GM12878 (cell line): Measurements from ENCODE around the gene DLG2. TPM values are rescaled to one million over a fixed set of nuclear protein-coding genes. Genes with fewer than 3 reads are reported as not detected.

Experiments
- ATAC-seq: fragments of 200-7000 bp; cut with Tn5 transposase; 3 replicates; pipeline ENCODE4 v1.9.1; 2020; ENCODE audit warnings: mild to moderate bottlenecking, moderate library complexity
- BruUV-seq: library from RNA; stranded (reverse); fragments of 400-500 nt; replicated peaks from 2 replicates; lab custom pipeline; 2021; lab: Mats Ljungman, UMichigan
- CTCF ChIA-PET: fragments of 300-600 bp; sonication (Branson Sonifier 250); formaldehyde crosslinking; extraction: SDS; loops from one replicate; lab custom pipeline; 2021; ENCODE audit warnings: inconsistent platforms; lab: Yijun Ruan, JAX
- POLR2A ChIA-PET: fragments of 350-600 bp; formaldehyde crosslinking; extraction: SDS; loops from one replicate; lab custom pipeline; 2021; ENCODE audit warnings: inconsistent platforms; lab: Charles Lee
- RAD21 ChIA-PET: fragments of 300-600 bp; sonication (Branson Sonifier 250); formaldehyde crosslinking; loops from one replicate; lab custom pipeline; 2023; ENCODE audit warnings: antibody characterized with exemption; ENCODE audit not compliant: unreplicated experiment; lab: Charles Lee
- SMC1A ChIA-PET: fragments of 300-600 bp; sonication (Branson Sonifier 250); formaldehyde crosslinking; loops from one replicate; lab custom pipeline; 2023; ENCODE audit not compliant: unreplicated experiment, uncharacterized antibody; lab: Charles Lee
- DNase-seq: peaks from one replicate; pipeline ENCODE4 v3.0.0-alpha.2; 2011; ENCODE audit warnings: low read depth, low spot score
- FAIRE-seq: peaks from 3 replicates; lab custom pipeline; 2011; peaks lifted over from hg19 to GRCh38; lab: Jason Lieb, UNC
- H2AFZ ChIP-seq: 2 replicates; pipeline ENCODE4 v1.6.0; 2011; ENCODE audit warnings: low read depth, low read length, control low read depth; ENCODE audit not compliant: control insufficient read depth
- H3K27ac ChIP-seq: 2 replicates; pipeline ENCODE4 v1.5.1; 2011; ENCODE audit warnings: control low read depth; ENCODE audit not compliant: control insufficient read depth, insufficient read depth
- H3K27me3 ChIP-seq, 2 experiments: replicated peaks in 1 of 2; 2 replicates each; pipeline versions ENCODE4 v1.6.0 to v1.6.1; 2011; ENCODE audit warnings: low read length in 1 of 2; ENCODE audit not compliant: control insufficient read depth in 2 of 2, insufficient read depth in 2 of 2
- H3K36me3 ChIP-seq, 2 experiments: 2 replicates each; pipeline ENCODE4 v1.5.1; 2011; ENCODE audit warnings: low read length in 1 of 2; ENCODE audit not compliant: control insufficient read depth in 2 of 2, insufficient read depth in 2 of 2
- H3K4me1 ChIP-seq: 2 replicates; pipeline ENCODE4 v1.6.1; 2011; ENCODE audit warnings: mild to moderate bottlenecking, low read length, moderate library complexity, mixed read lengths; ENCODE audit not compliant: control insufficient read depth, insufficient read depth
- H3K4me2 ChIP-seq: 2 replicates; pipeline ENCODE4 v1.6.0; 2011; ENCODE audit warnings: control low read depth; ENCODE audit not compliant: control insufficient read depth, insufficient read depth
- H3K4me3 ChIP-seq: fragments of 200-600 bp; sonication (generic); 2 replicates; pipeline ENCODE4 v1.5.1; 2016
- H3K79me2 ChIP-seq: 2 replicates; pipeline ENCODE4 v1.6.0; 2011; ENCODE audit warnings: low read length; ENCODE audit not compliant: control insufficient read depth, insufficient read depth
- H3K9ac ChIP-seq: 2 replicates; pipeline ENCODE4 v1.8.0; 2011; ENCODE audit warnings: low read length, control low read depth, mixed read lengths; ENCODE audit not compliant: control insufficient read depth, insufficient read depth
- H3K9me3 ChIP-seq: replicated peaks from 3 replicates; pipeline ENCODE4 v1.5.1; 2011; ENCODE audit warnings: mild to moderate bottlenecking, low read length; ENCODE audit not compliant: control insufficient read depth, insufficient read depth
- H4K20me1 ChIP-seq: 2 replicates; pipeline ENCODE4 v1.6.0; 2011; ENCODE audit not compliant: control insufficient read depth, insufficient read depth
- ESRRA ChIP-seq: IDR thresholded peaks from 2 replicates; pipeline ENCODE4 v1.6.1; 2012; ENCODE audit warnings: mild to moderate bottlenecking, low read length, improper control_type of control experiment
- NR2C2 ChIP-seq: IDR thresholded peaks from 2 replicates; pipeline ENCODE4 v1.6.1; 2011; ENCODE audit warnings: borderline replicate concordance, low read depth; ENCODE audit not compliant: control insufficient read depth, insufficient read length
- NR2F1 ChIP-seq: fragments of 450-650 bp; conservative IDR thresholded peaks from 2 replicates; pipeline ENCODE4 v1.6.1; 2017; ENCODE audit warnings: mild to moderate bottlenecking
- PAX5 ChIP-seq: IDR thresholded peaks from 2 replicates; pipeline ENCODE4 v1.6.1; 2011; ENCODE audit warnings: low read depth, low read length, borderline replicate concordance
- RB1 ChIP-seq: fragments of 450-650 bp; formaldehyde crosslinking; IDR thresholded peaks from 2 replicates; pipeline ENCODE4 v1.6.1; 2017; ENCODE audit warnings: mild to moderate bottlenecking, borderline replicate concordance
- SREBF1 ChIP-seq: IDR thresholded peaks from 2 replicates; pipeline ENCODE4 v1.6.1; 2012; ENCODE audit warnings: mild to moderate bottlenecking, low read length
- WRNIP1 ChIP-seq: IDR thresholded peaks from 2 replicates; pipeline ENCODE4 v1.6.1; 2011; ENCODE audit warnings: low read depth, low read length, improper control_type of control experiment, borderline replicate concordance
- in situ Hi-C: fragments of 300-500 bp; cut with MboI; formaldehyde crosslinking; loops from 9 replicates; pipeline ENCODE4 v1.14.3; 2018; ENCODE audit warnings: mixed read lengths
- intact Hi-C: fragments of 100-400 bp; cut with micrococcal nuclease; formaldehyde crosslinking; loops from one replicate; pipeline ENCODE4 v1.14.2; 2022; ENCODE audit not compliant: unreplicated experiment
- polyA plus RNA-seq, 11 experiments: library from polyadenylated mRNA; depleted of rRNA in 4 of 11; unstranded in 6 of 11; stranded (reverse) in 5 of 11; fragments of >200 nt; fragmentation: Nextera tagmentation in 4 of 11; fragmentation: Illumina TruSeq in 1 of 11; extraction: Ambion mirVana in 4 of 11; extraction: Trizol in 1 of 11; gene quantifications; 1 replicate in 1 of 11; 2 replicates in 10 of 11; pipeline versions ENCODE4 v1.2.1 to v1.2.3, GENCODE V29; 2011 to 2016; ENCODE audit warnings: inconsistent platforms in 2 of 11, missing spikeins in 2 of 11, low read depth in 1 of 11
- total RNA-seq, 4 experiments: library from RNA; depleted of rRNA in 3 of 4; stranded (reverse); fragments of >200 nt in 3 of 4; fragmentation: Illumina TruSeq in 1 of 4; extraction: Trizol in 1 of 4; gene quantifications; 2 replicates each; pipeline versions ENCODE4 v1.2.1 to v1.2.3, GENCODE V29; 2013 to 2021
- TF ChIP-seq, protein P1 (sequence below): fragments of 450-650 bp; IDR thresholded peaks from 2 replicates; pipeline ENCODE4 v1.6.1; 2016; ENCODE audit warnings: mild to moderate bottlenecking, moderate library complexity, borderline replicate concordance

The DLG2 gene
- total and polyA plus RNA-seq, 10 of the 15 experiments (the other 5 are each of a cell fraction or from before 2014, with no cell fraction given) = 0.09 to 0.98 (median 0.35) TPM

DNA sequence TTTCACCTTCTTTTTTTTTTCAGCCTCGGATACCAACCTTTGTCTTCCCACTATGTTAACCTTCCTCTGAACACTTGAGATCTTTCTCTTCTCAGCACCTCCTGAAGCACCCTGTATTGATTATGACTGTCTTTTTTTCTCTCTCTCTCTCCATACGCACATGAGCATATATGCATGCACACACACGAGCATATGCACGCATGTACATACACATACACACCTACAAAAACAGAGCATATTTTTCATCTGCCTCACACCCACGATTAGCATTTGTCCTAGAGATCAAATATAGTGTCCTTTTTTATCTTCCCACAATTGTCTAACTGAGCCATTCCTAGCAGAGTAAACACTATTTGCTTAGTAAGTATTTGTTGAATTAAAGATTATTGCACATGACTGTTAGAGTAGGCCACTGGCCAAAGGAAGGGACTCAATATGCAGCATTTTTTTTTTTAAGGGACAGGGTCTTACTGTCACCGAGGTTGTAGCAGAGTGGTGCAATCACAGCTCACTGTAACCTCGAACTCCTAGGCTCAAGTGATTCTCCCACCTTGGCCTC is 1718.8 kb downstream of the DLG2 start (continued):
- TF ChIP-seq NR2C2 (no peak), RB1 (no peak), PAX5 (no peak), NR2F1 (no peak), SREBF1 (no peak), WRNIP1 (no peak)

GRCh38 chr11:83895516-83895915 is 1731.6 kb downstream of the DLG2 start:
- Histone ChIP-seq H3K4me2 (no peak overlapping the region), H3K9me3 (no peaks in the 10 kb centered on the region), H3K79me2 (no peaks in the 10 kb centered on the region), H3K4me1 (no peaks in the 10 kb centered on the region), H3K27ac (no peak overlapping the region), H3K9ac (no peak overlapping the region), H3K36me3 (no peaks in the 10 kb centered on the region), H3K27me3 (no peaks in the 10 kb centered on the region; a peak in 1 of 4 replicates), H4K20me1 (no peaks in the 10 kb centered on the region), H2AFZ (no peak overlapping the region), H3K4me3 (no peak overlapping the region)
- ChIA-PET SMC1A (no interaction called here), POLR2A (no interaction called here), CTCF (no interaction called here), RAD21 (no interaction called here)
- no TSS peak for BruUV-seq
- ATAC-seq = no peak
- DNase-seq = no peak
- TF ChIP-seq, protein P1, sequence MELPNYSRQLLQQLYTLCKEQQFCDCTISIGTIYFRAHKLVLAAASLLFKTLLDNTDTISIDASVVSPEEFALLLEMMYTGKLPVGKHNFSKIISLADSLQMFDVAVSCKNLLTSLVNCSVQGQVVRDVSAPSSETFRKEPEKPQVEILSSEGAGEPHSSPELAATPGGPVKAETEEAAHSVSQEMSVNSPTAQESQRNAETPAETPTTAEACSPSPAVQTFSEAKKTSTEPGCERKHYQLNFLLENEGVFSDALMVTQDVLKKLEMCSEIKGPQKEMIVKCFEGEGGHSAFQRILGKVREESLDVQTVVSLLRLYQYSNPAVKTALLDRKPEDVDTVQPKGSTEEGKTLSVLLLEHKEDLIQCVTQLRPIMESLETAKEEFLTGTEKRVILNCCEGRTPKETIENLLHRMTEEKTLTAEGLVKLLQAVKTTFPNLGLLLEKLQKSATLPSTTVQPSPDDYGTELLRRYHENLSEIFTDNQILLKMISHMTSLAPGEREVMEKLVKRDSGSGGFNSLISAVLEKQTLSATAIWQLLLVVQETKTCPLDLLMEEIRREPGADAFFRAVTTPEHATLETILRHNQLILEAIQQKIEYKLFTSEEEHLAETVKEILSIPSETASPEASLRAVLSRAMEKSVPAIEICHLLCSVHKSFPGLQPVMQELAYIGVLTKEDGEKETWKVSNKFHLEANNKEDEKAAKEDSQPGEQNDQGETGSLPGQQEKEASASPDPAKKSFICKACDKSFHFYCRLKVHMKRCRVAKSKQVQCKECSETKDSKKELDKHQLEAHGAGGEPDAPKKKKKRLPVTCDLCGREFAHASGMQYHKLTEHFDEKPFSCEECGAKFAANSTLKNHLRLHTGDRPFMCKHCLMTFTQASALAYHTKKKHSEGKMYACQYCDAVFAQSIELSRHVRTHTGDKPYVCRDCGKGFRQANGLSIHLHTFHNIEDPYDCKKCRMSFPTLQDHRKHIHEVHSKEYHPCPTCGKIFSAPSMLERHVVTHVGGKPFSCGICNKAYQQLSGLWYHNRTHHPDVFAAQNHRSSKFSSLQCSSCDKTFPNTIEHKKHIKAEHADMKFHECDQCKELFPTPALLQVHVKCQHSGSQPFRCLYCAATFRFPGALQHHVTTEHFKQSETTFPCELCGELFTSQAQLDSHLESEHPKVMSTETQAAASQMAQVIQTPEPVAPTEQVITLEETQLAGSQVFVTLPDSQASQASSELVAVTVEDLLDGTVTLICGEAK = no peak
- no peak for TF ChIP-seq ESRRA
- in situ Hi-C loops = no loop called here
- intact Hi-C loops = no loop called here
- FAIRE-seq = no peak
